ENCODE results near the gene MBNL3. TPM values are rescaled to one million over a fixed set of nuclear protein-coding genes. Genes with fewer than 3 reads are reported as not detected.

Gene MBNL3
- 2.3 and 3.7 TPM in 2 replicates for total RNA-seq (2014; rRNA removed; shearing (Covaris generic))
- 1.4 and 2.8 TPM in 2 replicates for polyA plus RNA-seq (2015; cell fraction: cytosol; rRNA removed)
- 2.9 and 5.1 TPM in 2 replicates for polyA plus RNA-seq (2015; cell fraction: nucleus; rRNA removed)

GRCh38 chrX:132488819-132489577 lies at the start of gene MBNL3:
MBNL3 (minus strand) TSS chrX:132489038; CDS start chrX:132439611, 49,427 bp downstream.
- DNase-seq (ENCODE audit: low read depth): peak; percentile 49

- DNase-seq (ENCODE audit: low read depth): no peak
These were observed 44.6 kb upstream of the MBNL3 start for GRCh38 chrX:132533409-132533808.

GRCh38 chrX:132532913-132533312 lies 44.1 kb upstream of the MBNL3 start:
- DNase-seq (ENCODE audit: low read depth): peak; percentile 48

- no peak for DNase-seq (ENCODE audit: low read depth)
These were observed 43.3 kb upstream of the MBNL3 start for GRCh38 chrX:132532097-132532496.

GRCh38 chrX:132520792-132521191 lies 32.0 kb upstream of the MBNL3 start:
- no peak for DNase-seq (ENCODE audit: low read depth)

GRCh38 chrX:132520213-132520612 lies 31.4 kb upstream of the MBNL3 start:
- no peak for DNase-seq (ENCODE audit: low read depth)

GRCh38 chrX:132518401-132518800 lies 29.6 kb upstream of the MBNL3 start:
- no peak for DNase-seq (ENCODE audit: low read depth)

GRCh38 chrX:132508834-132509233 lies 20.0 kb upstream of the MBNL3 start:
- DNase-seq (ENCODE audit: low read depth): no peak

GRCh38 chrX:132505116-132505515 lies 16.3 kb upstream of the MBNL3 start:
- no peak for DNase-seq (ENCODE audit: low read depth)

- no peak for DNase-seq (ENCODE audit: low read depth)
These were observed 15.6 kb upstream of the MBNL3 start for GRCh38 chrX:132504417-132504816.

GRCh38 chrX:132501606-132502005 lies 12.8 kb upstream of the MBNL3 start:
- no peak for DNase-seq (ENCODE audit: low read depth)

- no peak for DNase-seq (ENCODE audit: low read depth)
These were observed 8.6 kb upstream of the MBNL3 start for GRCh38 chrX:132497432-132497831.

- no peak for DNase-seq (ENCODE audit: low read depth)
These were observed 4.3 kb upstream of the MBNL3 start for GRCh38 chrX:132493095-132493494.

- peak; percentile 81 for DNase-seq (ENCODE audit: low read depth)
These were observed 2.4 kb upstream of the MBNL3 start for GRCh38 chrX:132491191-132491590.

- DNase-seq (ENCODE audit: low read depth): peak; percentile 2
These were observed 961 bp upstream of the MBNL3 start for GRCh38 chrX:132489578-132490419.

GRCh38 chrX:132488180-132488705 lies 595 bp downstream of the MBNL3 start:
- peak; percentile 13 for DNase-seq (ENCODE audit: low read depth)

- DNase-seq (ENCODE audit: low read depth): no peak
These were observed 2.1 kb downstream of the MBNL3 start for GRCh38 chrX:132486599-132487178.

GRCh38 chrX:132483951-132484350 lies 4.9 kb downstream of the MBNL3 start:
- no peak for DNase-seq (ENCODE audit: low read depth)

- no peak for DNase-seq (ENCODE audit: low read depth)
These were observed 5.3 kb downstream of the MBNL3 start for GRCh38 chrX:132483488-132483887.

GRCh38 chrX:132482632-132483031 lies 6.2 kb downstream of the MBNL3 start:
- no peak for DNase-seq (ENCODE audit: low read depth)

GRCh38 chrX:132481449-132481848 lies 7.4 kb downstream of the MBNL3 start:
- no peak for DNase-seq (ENCODE audit: low read depth)
